Measurements from ENCODE around the gene LARGE1. TPM values are rescaled to one million over a fixed set of nuclear protein-coding genes. Genes with fewer than 3 reads are reported as not detected.

Gene LARGE1
- total RNA-seq, 1 experiment from 2014 or later: 5.8 TPM

DNA sequence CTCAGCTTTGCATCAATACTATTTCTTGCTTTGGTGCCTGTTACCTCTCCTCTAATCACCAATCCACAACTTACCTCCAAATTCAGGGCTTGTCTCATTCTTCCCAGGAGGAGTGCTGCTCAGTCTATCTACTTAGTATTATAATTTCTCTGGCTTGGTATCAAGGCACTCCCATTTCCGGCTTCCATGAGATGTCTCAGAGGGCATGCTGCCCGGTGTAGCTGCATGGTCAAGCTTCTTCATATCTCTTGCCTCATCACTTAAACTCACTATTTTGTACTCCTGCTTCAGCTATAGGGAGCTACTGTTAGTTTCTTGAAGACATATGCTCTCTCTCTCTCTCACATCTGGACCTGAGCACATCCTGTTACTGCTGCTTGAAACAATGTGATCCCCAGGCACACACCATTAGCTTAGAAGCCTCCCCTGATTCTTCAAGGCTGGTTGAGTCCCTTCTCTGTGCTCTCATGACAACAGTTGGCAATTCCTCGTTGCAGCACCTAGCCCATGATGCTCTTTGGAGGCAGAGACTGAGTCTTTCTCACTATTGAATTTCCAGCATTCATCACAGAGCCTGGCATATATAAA lies 679.3 kb downstream of the LARGE1 start:
- H3K4me3 ChIP-seq (ENCODE audit: low read depth, low read length): no peak overlapping the region
- H3K27me3 ChIP-seq (replicated peaks; ENCODE audit: control insufficient read depth, insufficient read depth, low read length): no peaks in the 10 kb centered on the region
- Mint-ChIP-seq H3K4me3 (ENCODE audit: unreplicated experiment) (no peak overlapping the region), H3K27ac (ENCODE audit: unreplicated experiment) (no peak overlapping the region), H3K36me3 (ENCODE audit: insufficient read depth, unreplicated experiment) (no peaks in the 10 kb centered on the region), H3K9me3 (ENCODE audit: unreplicated experiment) (no peaks in the 10 kb centered on the region), H3K4me1 (ENCODE audit: low read depth, unreplicated experiment) (no peaks in the 10 kb centered on the region), H3K27me3 (ENCODE audit: insufficient read depth, unreplicated experiment) (peaks cover 6% of the 10 kb centered on the region)
- no peaks in the 10 kb centered on the region for H3K9me3 ChIP-seq
- CTCF ChIA-PET: no interaction called here
- H3K36me3 ChIP-seq (ENCODE audit: control insufficient read depth, insufficient read depth, low read length): no peaks in the 10 kb centered on the region
- intact Hi-C loops (cut with micrococcal nuclease; ENCODE audit: unreplicated experiment): no loop called here
- no TSS peak for BruUV-seq (replicated peaks)
- TF ChIP-seq, protein P1, sequence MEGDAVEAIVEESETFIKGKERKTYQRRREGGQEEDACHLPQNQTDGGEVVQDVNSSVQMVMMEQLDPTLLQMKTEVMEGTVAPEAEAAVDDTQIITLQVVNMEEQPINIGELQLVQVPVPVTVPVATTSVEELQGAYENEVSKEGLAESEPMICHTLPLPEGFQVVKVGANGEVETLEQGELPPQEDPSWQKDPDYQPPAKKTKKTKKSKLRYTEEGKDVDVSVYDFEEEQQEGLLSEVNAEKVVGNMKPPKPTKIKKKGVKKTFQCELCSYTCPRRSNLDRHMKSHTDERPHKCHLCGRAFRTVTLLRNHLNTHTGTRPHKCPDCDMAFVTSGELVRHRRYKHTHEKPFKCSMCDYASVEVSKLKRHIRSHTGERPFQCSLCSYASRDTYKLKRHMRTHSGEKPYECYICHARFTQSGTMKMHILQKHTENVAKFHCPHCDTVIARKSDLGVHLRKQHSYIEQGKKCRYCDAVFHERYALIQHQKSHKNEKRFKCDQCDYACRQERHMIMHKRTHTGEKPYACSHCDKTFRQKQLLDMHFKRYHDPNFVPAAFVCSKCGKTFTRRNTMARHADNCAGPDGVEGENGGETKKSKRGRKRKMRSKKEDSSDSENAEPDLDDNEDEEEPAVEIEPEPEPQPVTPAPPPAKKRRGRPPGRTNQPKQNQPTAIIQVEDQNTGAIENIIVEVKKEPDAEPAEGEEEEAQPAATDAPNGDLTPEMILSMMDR (IDR thresholded peaks at IDR 0.05; ENCODE audit: insufficient read depth in 1 of 2, low read depth in 1 of 2, low read length in 1 of 2, severe bottlenecking in 1 of 2, unreplicated experiment in 1 of 2): no peak
- H3K4me1 ChIP-seq: no peaks in the 10 kb centered on the region
- POLR2A ChIA-PET: no interaction called here
- no peak for DNase-seq

DNA sequence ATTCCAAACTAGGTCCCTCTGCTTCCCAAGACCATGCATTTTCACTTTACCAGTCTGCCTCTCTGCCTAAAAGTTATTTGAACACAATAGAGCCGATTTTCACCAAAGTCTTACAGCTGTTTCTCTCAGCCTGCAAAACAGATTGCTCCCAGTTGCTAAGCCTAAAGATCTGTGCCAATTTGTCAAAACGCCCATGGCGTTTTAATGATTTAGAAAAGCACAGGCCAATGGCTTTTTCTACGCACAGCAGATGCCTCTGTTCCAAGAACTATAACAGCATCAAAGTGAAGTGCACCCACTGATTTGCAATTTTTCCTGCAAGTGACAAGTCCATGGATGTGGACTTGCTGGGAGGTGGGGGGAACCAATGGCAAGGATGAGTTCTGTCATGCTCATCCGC lies 688.2 kb downstream of the LARGE1 start:
- H3K27ac Mint-ChIP-seq (ENCODE audit: unreplicated experiment): no peak overlapping the region
- H3K9me3 Mint-ChIP-seq (ENCODE audit: unreplicated experiment): peaks cover 40% of the 10 kb centered on the region
- DNase-seq: no peak
- H3K9me3 ChIP-seq: peaks cover 11% of the 10 kb centered on the region
- H3K27me3 ChIP-seq (replicated peaks; ENCODE audit: control insufficient read depth, insufficient read depth, low read length): no peaks in the 10 kb centered on the region
- no peak overlapping the region for H3K4me3 ChIP-seq (ENCODE audit: low read depth, low read length)
- TF ChIP-seq, protein P1 (IDR thresholded peaks at IDR 0.05; ENCODE audit: insufficient read depth in 1 of 2, low read depth in 1 of 2, low read length in 1 of 2, severe bottlenecking in 1 of 2, unreplicated experiment in 1 of 2): no peak
- BruUV-seq (replicated peaks): no TSS peak
- no peaks in the 10 kb centered on the region for H3K36me3 Mint-ChIP-seq (ENCODE audit: insufficient read depth, unreplicated experiment)
- no peak overlapping the region for H3K4me3 Mint-ChIP-seq (ENCODE audit: unreplicated experiment)
- no peaks in the 10 kb centered on the region for H3K36me3 ChIP-seq (ENCODE audit: control insufficient read depth, insufficient read depth, low read length)
- CTCF ChIA-PET: no interaction called here
- POLR2A ChIA-PET: no interaction called here
- H3K27me3 Mint-ChIP-seq (ENCODE audit: insufficient read depth, unreplicated experiment): peaks cover 3% of the 10 kb centered on the region
- intact Hi-C loops (cut with micrococcal nuclease; ENCODE audit: unreplicated experiment): no loop called here
- H3K4me1 Mint-ChIP-seq (ENCODE audit: low read depth, unreplicated experiment): no peaks in the 10 kb centered on the region
- H3K4me1 ChIP-seq: no peaks in the 10 kb centered on the region

DNA sequence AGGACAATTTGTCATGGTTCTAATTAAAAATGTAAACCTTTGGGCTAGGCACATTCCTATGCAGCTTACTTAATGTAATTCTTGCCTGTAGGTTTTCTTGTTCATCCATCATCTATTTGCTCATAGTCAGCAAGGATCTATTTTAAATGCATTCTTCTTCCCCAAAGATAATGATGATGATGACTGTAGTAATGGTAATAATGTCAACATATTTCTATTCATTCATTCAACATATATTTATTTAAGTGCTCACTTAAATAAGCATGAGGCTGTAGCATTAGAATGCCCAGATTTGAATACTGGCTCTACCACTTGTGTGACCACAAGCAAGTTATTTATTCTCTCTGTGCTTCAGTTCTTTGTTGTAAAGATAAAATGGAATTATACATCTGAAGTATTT lies 692.5 kb downstream of the LARGE1 start:
- H3K9me3 ChIP-seq: peaks cover 11% of the 10 kb centered on the region
- no peak overlapping the region for H3K4me3 ChIP-seq (ENCODE audit: low read depth, low read length)
- Mint-ChIP-seq H3K9me3 (ENCODE audit: unreplicated experiment) (peaks cover 31% of the 10 kb centered on the region), H3K36me3 (ENCODE audit: insufficient read depth, unreplicated experiment) (no peaks in the 10 kb centered on the region), H3K4me1 (ENCODE audit: low read depth, unreplicated experiment) (no peaks in the 10 kb centered on the region), H3K27ac (ENCODE audit: unreplicated experiment) (no peak overlapping the region), H3K27me3 (ENCODE audit: insufficient read depth, unreplicated experiment) (no peaks in the 10 kb centered on the region), H3K4me3 (ENCODE audit: unreplicated experiment) (no peak overlapping the region)
- POLR2A ChIA-PET: no interaction called here
- TF ChIP-seq, protein P1 (IDR thresholded peaks at IDR 0.05; ENCODE audit: insufficient read depth in 1 of 2, low read depth in 1 of 2, low read length in 1 of 2, severe bottlenecking in 1 of 2, unreplicated experiment in 1 of 2): no peak
- no peak for DNase-seq
- H3K4me1 ChIP-seq: no peaks in the 10 kb centered on the region
- CTCF ChIA-PET: no interaction called here
- H3K36me3 ChIP-seq (ENCODE audit: control insufficient read depth, insufficient read depth, low read length): no peaks in the 10 kb centered on the region
- H3K27me3 ChIP-seq (replicated peaks; ENCODE audit: control insufficient read depth, insufficient read depth, low read length): no peaks in the 10 kb centered on the region
- BruUV-seq (replicated peaks): no TSS peak
- intact Hi-C loops (cut with micrococcal nuclease; ENCODE audit: unreplicated experiment): no loop called here
